Measurements from ENCODE around the gene AOAH. TPM values are rescaled to one million over a fixed set of nuclear protein-coding genes. Genes with fewer than 3 reads are reported as not detected.

Gene AOAH
- total and polyA plus RNA-seq, 12 donors, result 3.4 to 52.0 (median 13.6) TPM

DNA sequence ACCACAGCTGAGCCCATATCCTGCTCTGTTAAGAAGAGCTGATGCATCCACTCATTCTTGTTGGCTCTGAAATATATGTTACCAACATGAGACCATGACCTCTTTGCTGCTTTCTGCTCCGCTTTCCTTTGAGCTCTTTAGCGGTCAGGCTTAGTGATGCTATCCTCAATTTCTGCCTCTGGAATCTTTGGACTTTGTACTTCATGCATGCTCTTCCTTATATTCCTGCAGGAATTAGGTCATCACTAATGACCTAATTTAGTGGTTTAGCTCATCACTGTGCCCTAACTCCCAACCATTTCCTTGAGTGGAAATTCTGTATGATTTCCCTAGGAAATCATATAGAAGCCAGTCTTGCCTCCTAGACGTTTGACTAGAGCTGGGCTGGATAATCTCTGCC is 119.5 kb downstream of the AOAH start:
- no peak overlapping the region for H3K4me3 ChIP-seq
- WGBS, 4 donors, result 68 to 78% (median 75%) methylated on average over 3 of the region's 3 CpGs
- no peak for TF ChIP-seq POLR2A (IDR thresholded peaks at IDR 0.05)
- TF ChIP-seq, protein P1, sequence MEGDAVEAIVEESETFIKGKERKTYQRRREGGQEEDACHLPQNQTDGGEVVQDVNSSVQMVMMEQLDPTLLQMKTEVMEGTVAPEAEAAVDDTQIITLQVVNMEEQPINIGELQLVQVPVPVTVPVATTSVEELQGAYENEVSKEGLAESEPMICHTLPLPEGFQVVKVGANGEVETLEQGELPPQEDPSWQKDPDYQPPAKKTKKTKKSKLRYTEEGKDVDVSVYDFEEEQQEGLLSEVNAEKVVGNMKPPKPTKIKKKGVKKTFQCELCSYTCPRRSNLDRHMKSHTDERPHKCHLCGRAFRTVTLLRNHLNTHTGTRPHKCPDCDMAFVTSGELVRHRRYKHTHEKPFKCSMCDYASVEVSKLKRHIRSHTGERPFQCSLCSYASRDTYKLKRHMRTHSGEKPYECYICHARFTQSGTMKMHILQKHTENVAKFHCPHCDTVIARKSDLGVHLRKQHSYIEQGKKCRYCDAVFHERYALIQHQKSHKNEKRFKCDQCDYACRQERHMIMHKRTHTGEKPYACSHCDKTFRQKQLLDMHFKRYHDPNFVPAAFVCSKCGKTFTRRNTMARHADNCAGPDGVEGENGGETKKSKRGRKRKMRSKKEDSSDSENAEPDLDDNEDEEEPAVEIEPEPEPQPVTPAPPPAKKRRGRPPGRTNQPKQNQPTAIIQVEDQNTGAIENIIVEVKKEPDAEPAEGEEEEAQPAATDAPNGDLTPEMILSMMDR (IDR thresholded peaks at IDR 0.05), result no peak
- no peaks in the 10 kb centered on the region for H3K27me3 ChIP-seq
- H3K27ac ChIP-seq, result no peak overlapping the region
- no peak for DNase-seq
- no peaks in the 10 kb centered on the region for H3K36me3 ChIP-seq (replicated peaks in 1 of 2)
- no peaks in the 10 kb centered on the region for H3K9me3 ChIP-seq (replicated peaks in 1 of 3)
- intact Hi-C loops (cut with DNase I), result no loop called here
- H3K4me1 ChIP-seq (replicated peaks in 1 of 2), result no peaks in the 10 kb centered on the region

- Histone ChIP-seq H3K9me3 (replicated peaks in 1 of 3) (no peaks in the 10 kb centered on the region), H3K4me3 (no peak overlapping the region), H3K27ac (no peak overlapping the region), H3K36me3 (replicated peaks in 1 of 2) (no peaks in the 10 kb centered on the region), H3K27me3 (no peaks in the 10 kb centered on the region), H3K4me1 (replicated peaks in 1 of 2) (no peaks in the 10 kb centered on the region)
- TF ChIP-seq POLR2A (IDR thresholded peaks at IDR 0.05), result no peak
- TF ChIP-seq, protein P1 (IDR thresholded peaks at IDR 0.05), result no peak
- DNase-seq, result no peak
- WGBS, 4 donors, result 71 to 90% (median 81%) methylated on average over 7 of the region's 7 CpGs
- intact Hi-C loops (cut with DNase I), result no loop called here
These were observed 121.1 kb downstream of the AOAH start for GRCh38 chr7:36602934-36603887.

DNA sequence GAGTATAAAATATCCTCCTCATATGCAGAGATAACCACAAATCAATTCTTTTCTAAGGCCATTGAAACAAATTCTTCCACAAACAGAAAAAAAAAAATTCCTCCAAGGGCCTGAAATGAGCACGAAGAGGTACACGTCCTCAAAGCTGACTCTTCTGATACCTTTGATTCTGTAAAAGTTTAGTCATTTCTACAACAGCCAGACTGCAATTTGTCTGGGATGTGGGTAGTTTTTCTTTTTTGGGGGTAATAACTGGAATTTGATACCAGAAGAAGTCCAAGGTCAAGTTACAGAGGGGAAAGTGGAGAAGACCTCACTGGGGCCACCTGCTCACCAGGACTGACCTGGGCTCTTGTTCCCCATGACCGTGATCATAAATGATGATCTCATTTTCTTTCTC is 121.8 kb downstream of the AOAH start:
- intact Hi-C loops (cut with DNase I), result no loop called here
- H3K4me1 ChIP-seq (replicated peaks in 1 of 2), result no peaks in the 10 kb centered on the region
- H3K27me3 ChIP-seq, result no peaks in the 10 kb centered on the region
- H3K27ac ChIP-seq, result no peak overlapping the region
- H3K9me3 ChIP-seq (replicated peaks in 1 of 3), result no peaks in the 10 kb centered on the region
- DNase-seq, result no peak
- 64 to 97% (median 84%) methylated on average over 3 of the region's 3 CpGs for WGBS, 4 donors
- TF ChIP-seq, protein P1 (IDR thresholded peaks at IDR 0.05), result no peak
- TF ChIP-seq POLR2A (IDR thresholded peaks at IDR 0.05), result no peak
- H3K4me3 ChIP-seq, result no peak overlapping the region
- H3K36me3 ChIP-seq (replicated peaks in 1 of 2), result no peaks in the 10 kb centered on the region

DNA sequence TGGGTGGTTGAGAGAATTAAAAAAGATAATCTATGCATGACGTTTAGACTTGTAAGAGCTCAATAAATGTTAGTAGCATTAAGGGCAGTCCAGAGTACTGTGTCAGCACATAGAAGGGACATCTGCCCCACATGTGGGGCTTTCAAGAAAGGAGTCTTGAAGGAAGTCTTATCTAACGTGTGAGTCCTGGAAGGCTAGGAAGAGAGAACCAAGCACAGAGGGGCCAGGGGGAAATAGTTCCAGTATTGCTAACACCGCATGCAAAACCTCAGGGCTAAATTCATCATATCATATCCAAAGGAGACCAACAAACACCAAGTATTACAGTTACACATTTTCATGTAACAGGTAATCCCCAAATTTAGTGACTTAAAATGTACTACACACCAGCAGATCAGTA is 122.7 kb downstream of the AOAH start:
- Histone ChIP-seq H3K36me3 (replicated peaks in 1 of 2) (no peaks in the 10 kb centered on the region), H3K27me3 (no peaks in the 10 kb centered on the region), H3K4me1 (replicated peaks in 1 of 2) (no peaks in the 10 kb centered on the region), H3K9me3 (replicated peaks in 1 of 3) (no peaks in the 10 kb centered on the region), H3K27ac (no peak overlapping the region), H3K4me3 (no peak overlapping the region)
- WGBS, 4 donors, result 38 to 73% (median 59%) methylated on average over 3 of the region's 3 CpGs
- intact Hi-C loops (cut with DNase I), result no loop called here
- no peak for DNase-seq
- TF ChIP-seq POLR2A (IDR thresholded peaks at IDR 0.05), result no peak
- TF ChIP-seq, protein P1 (IDR thresholded peaks at IDR 0.05), result no peak

Data from adrenal gland (tissue), 12 donors.